HCT116 (cell line): ENCODE measurements around the gene HCN2. TPM values are rescaled to one million over a fixed set of nuclear protein-coding genes. Genes with fewer than 3 reads are reported as not detected.

Experiments used
- ATAC-seq: fragments of 200-7000 bp; cut with Tn5 transposase; 2 replicates; pipeline ENCODE4 v1.9.1; 2020; ENCODE audit warnings: mild to moderate bottlenecking, moderate library complexity
- BruUV-seq: library from RNA; stranded (reverse); fragments of 400-500 nt; replicated peaks from 2 replicates; lab custom pipeline; 2021; lab: Mats Ljungman, UMichigan
- CTCF ChIA-PET: fragments of 300-600 bp; sonication (Branson Sonifier 250); formaldehyde crosslinking; loops from one replicate; lab custom pipeline; 2021; ENCODE audit warnings: antibody characterized with exemption; lab: Charles Lee
- POLR2A ChIA-PET: fragments of 300-600, 350-600 bp; sonication (Branson Sonifier 250); formaldehyde crosslinking; loops from one replicate; lab custom pipeline; 2021; ENCODE audit warnings: antibody characterized with exemption; lab: Charles Lee
- RAD21 ChIA-PET, 2 experiments: fragments of 300-600 bp; sonication (Branson Sonifier 250); formaldehyde crosslinking; loops; one replicate each; lab custom pipeline; 2023; ENCODE audit warnings: low total read pairs in 2 of 2; ENCODE audit not compliant: uncharacterized antibody in 2 of 2, unreplicated experiment in 2 of 2, low non-redundant PET in 1 of 2; lab: Charles Lee
- DNase-seq: peaks from one replicate; pipeline ENCODE4 v3.0.0-alpha.2; 2010; ENCODE audit warnings: low read depth, low spot score
- H2AFZ ChIP-seq: fragments of 200-600 bp; shearing (Covaris generic), sonication (generic); 2 replicates; pipeline ENCODE4 v1.6.1; 2017; ENCODE audit warnings: low read depth, mixed run types, mixed read lengths, antibody characterized with exemption, low read length; ENCODE audit not compliant: poor library complexity, severe bottlenecking
- H3K27ac ChIP-seq: 2 replicates; pipeline ENCODE4 v1.5.1; 2012; ENCODE audit warnings: low read depth, low read length
- H3K27me3 ChIP-seq: fragments of 200-600 bp; sonication (generic); 2 replicates; pipeline ENCODE4 v1.6.1; 2016; ENCODE audit warnings: mixed run types, low read length, mixed read lengths; ENCODE audit not compliant: insufficient read depth
- H3K36me3 ChIP-seq, 2 experiments: fragments of 200-500 bp in 1 of 2; fragments of 200-600 bp in 1 of 2; sonication (Bioruptor generic) in 1 of 2; sonication (generic) in 1 of 2; 2 replicates each; pipeline versions ENCODE4 v1.5.1 to v1.6.1; 2014 to 2016; ENCODE audit warnings: low read length in 2 of 2, inconsistent platforms in 1 of 2, mixed read lengths in 1 of 2, mixed run types in 1 of 2; ENCODE audit not compliant: insufficient read depth in 2 of 2, control insufficient read depth in 1 of 2
- H3K4me1 ChIP-seq, 2 experiments: fragments of 200-600 bp in 1 of 2; sonication (generic) in 1 of 2; 2 replicates each; pipeline versions ENCODE4 v1.5.1 to v1.6.1; 2012 to 2017; ENCODE audit warnings: low read length in 2 of 2, inconsistent platforms in 1 of 2, mild to moderate bottlenecking in 1 of 2, mixed read lengths in 1 of 2, mixed run types in 1 of 2, moderate library complexity in 1 of 2; ENCODE audit not compliant: insufficient read depth in 2 of 2, control insufficient read depth in 1 of 2
- H3K4me2 ChIP-seq: fragments of 200-600 bp; sonication (generic); 2 replicates; pipeline ENCODE4 v1.6.1; 2017; ENCODE audit warnings: mixed run types, low read length, mixed read lengths
- H3K4me3 ChIP-seq, 2 experiments: fragments of 200-600 bp in 1 of 2; sonication (generic) in 1 of 2; replicated peaks in 1 of 2; 2 replicates each; pipeline ENCODE4 v1.5.1; 2011 to 2016; ENCODE audit warnings: low read length in 2 of 2, control low read depth in 1 of 2, low read depth in 1 of 2, mild to moderate bottlenecking in 1 of 2, mixed read lengths in 1 of 2, mixed run types in 1 of 2
- H3K79me2 ChIP-seq: fragments of 200-600 bp; sonication (generic); 2 replicates; pipeline ENCODE4 v1.6.1; 2017; ENCODE audit warnings: mild to moderate bottlenecking, mixed run types, low read length, moderate library complexity, mixed read lengths; ENCODE audit not compliant: insufficient read depth
- H3K9ac ChIP-seq: fragments of 200-600 bp; sonication (generic); 2 replicates; pipeline ENCODE4 v1.6.1; 2016; ENCODE audit warnings: low read length, mixed read lengths
- H3K9me2 ChIP-seq: fragments of 200-600 bp; sonication (generic), shearing (Covaris generic); 2 replicates; pipeline ENCODE4 v1.6.1; 2017; ENCODE audit warnings: mixed run types, mild to moderate bottlenecking, moderate library complexity; ENCODE audit not compliant: insufficient read depth
- H3K9me3 ChIP-seq, 2 experiments: fragments of 200-500 bp in 1 of 2; fragments of 200-600 bp in 1 of 2; sonication (Bioruptor generic) in 1 of 2; sonication (generic) in 1 of 2; 2 replicates each; pipeline ENCODE4 v1.6.1; 2014 to 2017; ENCODE audit warnings: low read length in 2 of 2, mixed read lengths in 2 of 2, inconsistent platforms in 1 of 2, low read depth in 1 of 2, mild to moderate bottlenecking in 1 of 2, mixed run types in 1 of 2, moderate library complexity in 1 of 2; ENCODE audit not compliant: control insufficient read depth in 1 of 2, insufficient read depth in 1 of 2
- H4K20me1 ChIP-seq: fragments of 200-600 bp; sonication (generic), shearing (Covaris generic); 2 replicates; pipeline ENCODE4 v1.6.1; 2017; ENCODE audit warnings: mixed run types, mild to moderate bottlenecking, moderate library complexity; ENCODE audit not compliant: insufficient read depth
- CEBPB ChIP-seq: IDR thresholded peaks from 2 replicates; pipeline ENCODE4 v1.6.1; 2012; ENCODE audit warnings: low read depth
- CTCF ChIP-seq, 3 experiments: fragments of 200-600 bp in 1 of 3; sonication (generic) in 1 of 3; IDR thresholded peaks in 2 of 3; conservative IDR thresholded peaks in 1 of 3; 2 replicates each; pipeline ENCODE4 v1.5.1; 2012 to 2017; ENCODE audit warnings: low read depth in 2 of 3, low read length in 2 of 3, antibody characterized with exemption in 1 of 3, borderline replicate concordance in 1 of 3, control low read depth in 1 of 3, mild to moderate bottlenecking in 1 of 3, mixed read lengths in 1 of 3, mixed run types in 1 of 3, moderate library complexity in 1 of 3; ENCODE audit not compliant: insufficient read depth in 1 of 3
- EZH2phosphoT487 ChIP-seq: fragments of 200-600 bp; IDR thresholded peaks from 2 replicates; pipeline ENCODE4 v1.6.1; 2018; ENCODE audit warnings: antibody characterized with exemption, borderline replicate concordance
- FOSL1 ChIP-seq: IDR thresholded peaks from 2 replicates; pipeline ENCODE4 v1.6.1; 2012; ENCODE audit warnings: low read depth
- JUND ChIP-seq: IDR thresholded peaks from 2 replicates; pipeline ENCODE4 v1.6.1; 2012
- POLR2AphosphoS5 ChIP-seq: IDR thresholded peaks from 2 replicates; pipeline ENCODE4 v1.6.1; 2011; ENCODE audit warnings: mild to moderate bottlenecking, low read depth, low read length, moderate library complexity
- SP1 ChIP-seq: IDR thresholded peaks from 2 replicates; pipeline ENCODE4 v1.6.1; 2012; ENCODE audit warnings: low read depth
- SRF ChIP-seq: IDR thresholded peaks from 2 replicates; pipeline ENCODE4 v1.6.1; 2012; ENCODE audit warnings: low read depth
- TCF7L2 ChIP-seq: IDR thresholded peaks from 2 replicates; pipeline ENCODE4 v1.7.0; 2011; ENCODE audit warnings: borderline replicate concordance, inconsistent platforms; ENCODE audit not compliant: insufficient read depth, insufficient read length; ENCODE audit errors: extremely low read depth
- YY1 ChIP-seq: IDR thresholded peaks from 2 replicates; pipeline ENCODE4 v1.6.1; 2011; ENCODE audit warnings: low read length, low read depth, moderate library complexity, mild to moderate bottlenecking; ENCODE audit not compliant: insufficient replicate concordance; ENCODE audit errors: extremely low read depth
- ZFX ChIP-seq: fragments of 450-650 bp; IDR thresholded peaks from 2 replicates; pipeline ENCODE4 v1.6.1; 2017
- ZNF274 ChIP-seq: fragments of 200-500 bp; sonication (Bioruptor generic); IDR thresholded peaks from 2 replicates; pipeline ENCODE4 v1.6.1; 2014; ENCODE audit warnings: mild to moderate bottlenecking, low read depth, low read length, inconsistent platforms
- intact Hi-C: fragments of 100-400 bp; cut with micrococcal nuclease; formaldehyde crosslinking; loops from 2 replicates; pipeline ENCODE4 v1.10.0; 2022
- total RNA-seq: library from RNA; stranded (reverse); gene quantifications from one replicate; pipeline ENCODE4 v1.2.1, GENCODE V29; 2021; ENCODE audit not compliant: unreplicated experiment

Gene HCN2
- total RNA-seq, 1 experiment from 2014 or later, result 2.4 TPM

- no peak overlapping the region for H3K27ac ChIP-seq
- no TSS peak for BruUV-seq
- CTCF ChIA-PET, result no interaction called here
- no peak overlapping the region for H3K9ac ChIP-seq
- H4K20me1 ChIP-seq, result no peaks in the 10 kb centered on the region
- ATAC-seq, result no peak
- no peak overlapping the region for H2AFZ ChIP-seq
- intact Hi-C loops, result no loop called here
- peaks cover 100% of the 10 kb centered on the region for H3K79me2 ChIP-seq
- H3K4me2 ChIP-seq, result no peak overlapping the region
- H3K4me3 ChIP-seq, result no peak overlapping the region
- no peaks in the 10 kb centered on the region for H3K9me2 ChIP-seq
- H3K4me1 ChIP-seq, result peaks cover 0 to 3% of the 10 kb centered on the region in 2 experiments; a peak in 3 of 4 replicates
- POLR2A ChIA-PET, result no interaction called here
- no peaks in the 10 kb centered on the region for H3K27me3 ChIP-seq
- peaks cover 9 to 42% of the 10 kb centered on the region in 2 experiments; a peak in 3 of 4 replicates for H3K36me3 ChIP-seq
- TF ChIP-seq YY1, result no peak
- no peak for TF ChIP-seq ZFX
- no peak for TF ChIP-seq SP1
- TF ChIP-seq EZH2phosphoT487, result no peak
- no peak for TF ChIP-seq SRF
- TF ChIP-seq JUND, result no peak
- no peak for TF ChIP-seq POLR2AphosphoS5
- no peak for TF ChIP-seq FOSL1
- TF ChIP-seq TCF7L2, result no peak
- TF ChIP-seq ZNF274, result no peak
- TF ChIP-seq CEBPB, result no peak
- no peak for TF ChIP-seq CTCF (IDR thresholded peaks at IDR 0.05 in 2 of 3, conservative IDR thresholded peaks at IDR 0.05 in 1 of 3; ENCODE audit: borderline replicate concordance in 1 of 3, insufficient read depth in 1 of 3, low read depth in 2 of 3, low read length in 2 of 3)
- DNase-seq, result no peak
- RAD21 ChIA-PET, result no interaction called here
- no peaks in the 10 kb centered on the region for H3K9me3 ChIP-seq
Observed at GRCh38 chr19:655691-656090, 66.0 kb downstream of the HCN2 start.
